Colonic mucosa (tissue), 4 donors: ENCODE results near the gene PPIF. TPM values are rescaled to one million over a fixed set of nuclear protein-coding genes. Genes with fewer than 3 reads are reported as not detected.

Experiments
- DNase-seq: peaks from one replicate; pipeline ENCODE4 v3.0.0-alpha.2; 2020
- H3K27ac ChIP-seq: fragments of 200-600 bp; one replicate; pipeline ENCODE4 v1.8.0; 2021
- H3K27me3 ChIP-seq: fragments of 200-600 bp; one replicate; pipeline ENCODE4 v1.8.0; 2021
- H3K36me3 ChIP-seq: fragments of 200-600 bp; one replicate; pipeline ENCODE4 v1.8.0; 2021
- H3K4me1 ChIP-seq: fragments of 200-600 bp; one replicate; pipeline ENCODE4 v1.8.0; 2021; ENCODE audit warnings: mild to moderate bottlenecking
- H3K4me3 ChIP-seq: fragments of 200-600 bp; one replicate; pipeline ENCODE4 v1.8.0; 2021
- H3K9ac ChIP-seq, 2 donors: one replicate each; pipeline ENCODE4 v1.7.0; 2013; ENCODE audit warnings: control low read depth in 2 of 2, low read depth in 2 of 2, low read length in 2 of 2
- H3K9me3 ChIP-seq: fragments of 200-600 bp; one replicate; pipeline ENCODE4 v1.8.0; 2021
- intact Hi-C: fragments of 100-400 bp; cut with DNase I; formaldehyde crosslinking; loops from one replicate; pipeline ENCODE4 v1.14.1; 2022
- total RNA-seq, 2 donors: library from RNA; stranded (reverse); fragmentation: NEBNext Ultra II Directional in 1 of 2; extraction: Animal tissue kit (Norgen Biotek cat#: 25700) in 1 of 2; gene quantifications; one replicate each; pipeline ENCODE4 v1.2.1, GENCODE V29; 2021
- TF ChIP-seq, protein P1 (sequence below): fragments of 200-600 bp; IDR thresholded peaks from one replicate; pipeline ENCODE4 v1.8.0; 2022; ENCODE audit warnings: antibody characterized with exemption, mild to moderate bottlenecking
- donor health status: healthy.
- donor health status: DM: no; HTN: no; CAD: no.
- donor health status: DM: no; HTN: no; CAD: no.

PPIF gene
- total RNA-seq, 2 donors from 2014 or later: 99.3 to 154 TPM

DNA sequence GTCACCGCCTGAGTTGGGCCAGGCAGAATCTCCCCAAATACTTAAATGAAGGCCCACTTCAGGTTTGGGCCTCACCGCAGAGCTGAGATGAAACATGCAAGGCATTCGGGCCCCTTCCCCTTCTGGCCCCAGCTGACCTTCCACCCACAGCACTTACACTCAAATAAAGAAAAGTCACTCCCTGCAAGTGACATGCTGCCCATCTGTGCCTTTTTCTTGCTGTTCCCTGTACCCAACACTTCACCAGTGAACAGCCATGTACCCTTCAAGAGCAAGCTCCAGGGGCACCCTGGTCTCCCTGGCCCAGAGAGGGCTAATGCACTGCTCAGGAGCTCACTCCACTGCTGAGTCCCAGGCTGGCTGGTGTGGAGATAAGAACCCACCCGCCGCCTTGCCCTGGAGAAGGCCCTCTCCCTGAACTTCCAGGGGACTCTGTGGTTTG, 57.4 kb downstream of the PPIF start:
- Histone ChIP-seq H3K36me3 (no peaks in the 10 kb centered on the region), H3K27ac (no peak overlapping the region), H3K9me3 (no peaks in the 10 kb centered on the region), H3K27me3 (no peaks in the 10 kb centered on the region), H3K9ac (no peak overlapping the region), H3K4me1 (peaks cover 9% of the 10 kb centered on the region), H3K4me3 (no peak overlapping the region)
- intact Hi-C loops: no loop called here
- TF ChIP-seq, protein P1, sequence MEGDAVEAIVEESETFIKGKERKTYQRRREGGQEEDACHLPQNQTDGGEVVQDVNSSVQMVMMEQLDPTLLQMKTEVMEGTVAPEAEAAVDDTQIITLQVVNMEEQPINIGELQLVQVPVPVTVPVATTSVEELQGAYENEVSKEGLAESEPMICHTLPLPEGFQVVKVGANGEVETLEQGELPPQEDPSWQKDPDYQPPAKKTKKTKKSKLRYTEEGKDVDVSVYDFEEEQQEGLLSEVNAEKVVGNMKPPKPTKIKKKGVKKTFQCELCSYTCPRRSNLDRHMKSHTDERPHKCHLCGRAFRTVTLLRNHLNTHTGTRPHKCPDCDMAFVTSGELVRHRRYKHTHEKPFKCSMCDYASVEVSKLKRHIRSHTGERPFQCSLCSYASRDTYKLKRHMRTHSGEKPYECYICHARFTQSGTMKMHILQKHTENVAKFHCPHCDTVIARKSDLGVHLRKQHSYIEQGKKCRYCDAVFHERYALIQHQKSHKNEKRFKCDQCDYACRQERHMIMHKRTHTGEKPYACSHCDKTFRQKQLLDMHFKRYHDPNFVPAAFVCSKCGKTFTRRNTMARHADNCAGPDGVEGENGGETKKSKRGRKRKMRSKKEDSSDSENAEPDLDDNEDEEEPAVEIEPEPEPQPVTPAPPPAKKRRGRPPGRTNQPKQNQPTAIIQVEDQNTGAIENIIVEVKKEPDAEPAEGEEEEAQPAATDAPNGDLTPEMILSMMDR: no peak
- no peak for DNase-seq

Other genes starting within 250 kb of the PPIF start
- 10 to 100 TPM in 1 of 2 donors, 1 to 10 TPM in 1; 4.6 to 19.1 TPM for gene ZCCHC24, start 98.2 kb downstream of the PPIF start, total RNA-seq
- 1 to 10 TPM in 1 of 2 donors, under 1 TPM in 1; 0.19 to 1.6 TPM for gene EIF5AL1, start 165.1 kb downstream of the PPIF start, total RNA-seq
- gene SFTPA2, start 212.9 kb downstream of the PPIF start, total RNA-seq: 10 to 100 TPM in 1 of 2 donors, 1 to 10 TPM in 1; 5.6 to 14.2 TPM